CD4-positive, alpha-beta T cell treated with Interleukin-1 beta for 1 hour (primary cell): ENCODE measurements around the gene NUP214.
"Not testable (repeated sequence)": the region's sequence is repeated elsewhere in the genome, so short reads cannot be mapped to it uniquely, and the experiment has no call there.

Source experiments
- DNase-seq, 2 donors: peaks; one replicate each; pipeline ENCODE4 v3.0.0-alpha.2; 2020 to 2022

NUP214 gene

DNA sequence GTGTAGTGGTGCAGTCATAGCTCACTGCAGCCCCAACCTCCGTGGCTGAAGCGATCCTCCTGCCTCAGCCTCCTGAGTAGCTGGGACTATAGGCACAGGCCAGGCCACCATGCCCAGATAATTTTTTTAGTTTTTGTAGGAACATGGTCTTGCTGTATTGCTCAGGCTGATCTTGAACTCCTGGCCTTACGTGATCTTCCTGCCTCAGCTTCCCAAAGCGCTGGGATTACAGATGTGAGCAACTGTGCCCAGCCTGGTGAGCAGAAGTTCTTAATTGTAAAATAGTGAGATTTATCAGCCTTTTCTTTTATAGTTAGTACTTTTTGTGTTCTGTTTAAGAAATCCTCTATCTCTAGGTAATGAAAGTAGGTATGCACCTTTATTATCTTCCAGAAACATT is 42.5 kb downstream of the NUP214 start:
- DNase-seq, result no peak

DNA sequence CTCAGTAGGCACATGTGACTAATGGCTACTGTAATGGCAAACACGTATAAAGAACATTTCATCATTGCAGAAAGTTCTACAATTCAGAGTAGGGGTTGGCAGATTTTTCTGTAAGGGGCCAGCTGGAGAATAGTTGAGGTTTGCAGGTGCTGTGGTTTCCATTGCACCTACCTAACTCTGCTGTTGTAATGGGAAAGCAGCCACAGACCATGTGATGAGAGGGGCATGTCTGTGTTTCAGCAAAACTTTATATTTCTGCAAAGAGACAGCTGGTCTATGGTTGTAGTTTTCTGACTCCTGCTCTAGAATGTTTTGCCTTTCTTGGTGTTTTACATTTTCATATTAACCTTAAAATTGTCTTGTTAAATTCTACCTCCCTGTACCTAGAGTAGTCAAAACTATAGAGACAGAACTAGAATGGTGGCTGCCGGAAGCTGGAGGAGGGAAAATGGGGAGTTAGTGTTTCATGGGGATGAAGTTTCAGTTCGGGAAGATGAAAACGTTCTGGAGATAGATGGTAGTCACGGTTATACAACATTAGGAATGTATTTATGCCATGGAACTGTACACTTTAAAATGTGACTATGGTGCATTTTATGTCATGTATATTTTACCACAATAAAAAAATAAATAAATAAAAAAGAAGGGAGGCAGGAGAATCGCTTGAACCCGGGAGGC is 44.3 kb downstream of the NUP214 start:
- no peak for DNase-seq

GRCh38 chr9:131173995-131174394 is 48.6 kb downstream of the NUP214 start:
- DNase-seq, result no peak

- no peak for DNase-seq
Measured at GRCh38 chr9:131174681-131175239, 49.4 kb downstream of the NUP214 start.

GRCh38 chr9:131177898-131178297 is 52.5 kb downstream of the NUP214 start:
- DNase-seq, result no peak

DNA sequence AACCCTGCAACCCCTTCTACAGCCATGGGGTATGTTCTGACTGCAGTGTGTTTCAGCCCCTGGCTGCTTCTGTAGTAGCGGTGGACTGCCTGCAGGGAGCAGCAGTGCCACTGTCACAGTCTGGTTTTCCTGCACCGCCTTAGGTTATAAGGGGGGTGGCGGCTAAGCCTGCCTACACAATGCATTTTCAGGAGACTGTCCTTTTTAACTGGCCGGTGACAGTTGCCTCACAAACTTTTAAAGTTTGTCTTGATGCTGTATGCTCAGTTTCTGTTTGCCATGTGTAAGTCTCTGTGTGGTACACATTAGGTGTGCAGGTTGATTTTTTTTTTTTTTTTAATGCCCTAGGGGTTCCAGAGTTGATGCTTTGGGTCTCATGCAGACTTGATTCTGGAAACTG is 53.0 kb downstream of the NUP214 start:
- peak; percentile 77 to 81 for DNase-seq

- no peak for DNase-seq
Measured at GRCh38 chr9:131178926-131179325, 53.5 kb downstream of the NUP214 start.

DNA sequence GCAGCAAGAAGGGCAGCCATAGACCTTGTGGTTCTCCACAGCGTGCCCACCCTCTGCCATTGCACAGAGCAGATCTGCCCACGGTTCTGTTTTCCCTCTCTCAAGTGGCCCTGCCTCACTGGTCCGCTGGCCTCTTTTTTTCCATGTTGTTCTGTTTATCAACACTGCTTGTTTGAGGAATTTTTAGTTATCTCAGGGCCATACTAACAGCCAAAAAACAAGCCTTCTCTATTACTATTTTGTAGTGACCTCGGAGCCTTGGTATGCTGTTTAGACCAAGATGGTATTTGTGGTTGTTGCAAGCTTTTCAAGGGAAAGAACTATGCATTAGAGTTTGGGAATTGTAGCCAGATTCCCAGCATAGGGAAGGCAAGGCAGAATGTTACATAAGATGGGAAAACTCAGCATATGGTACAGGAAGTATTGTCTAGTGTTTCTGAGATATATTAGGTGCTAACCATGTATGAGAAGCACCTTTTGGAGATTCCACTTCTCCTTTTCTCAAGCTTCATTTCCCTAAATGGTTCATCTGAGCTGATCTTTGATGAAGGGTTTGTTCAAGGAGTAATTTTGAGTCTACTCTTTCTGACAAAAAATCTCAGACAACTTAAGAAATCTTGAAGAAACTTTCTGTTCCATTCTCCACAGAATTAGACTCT is 54.3 kb downstream of the NUP214 start:
- DNase-seq, result no peak

- DNase-seq, result no peak
Measured at GRCh38 chr9:131180454-131180853, 55.1 kb downstream of the NUP214 start.

GRCh38 chr9:131181091-131181681 is 55.8 kb downstream of the NUP214 start:
- DNase-seq, result peak in 1 of 2 donors; percentile 11

GRCh38 chr9:131185924-131186323 is 60.5 kb downstream of the NUP214 start:
- no peak for DNase-seq

- DNase-seq, result no peak
Measured at GRCh38 chr9:131186622-131187021, 61.2 kb downstream of the NUP214 start.

- no peak for DNase-seq
Measured at GRCh38 chr9:131187957-131188356, 62.6 kb downstream of the NUP214 start.

GRCh38 chr9:131188976-131189375 is 63.6 kb downstream of the NUP214 start:
- DNase-seq, result no peak

- no peak for DNase-seq
Measured at GRCh38 chr9:131190191-131190590, 64.8 kb downstream of the NUP214 start.

DNA sequence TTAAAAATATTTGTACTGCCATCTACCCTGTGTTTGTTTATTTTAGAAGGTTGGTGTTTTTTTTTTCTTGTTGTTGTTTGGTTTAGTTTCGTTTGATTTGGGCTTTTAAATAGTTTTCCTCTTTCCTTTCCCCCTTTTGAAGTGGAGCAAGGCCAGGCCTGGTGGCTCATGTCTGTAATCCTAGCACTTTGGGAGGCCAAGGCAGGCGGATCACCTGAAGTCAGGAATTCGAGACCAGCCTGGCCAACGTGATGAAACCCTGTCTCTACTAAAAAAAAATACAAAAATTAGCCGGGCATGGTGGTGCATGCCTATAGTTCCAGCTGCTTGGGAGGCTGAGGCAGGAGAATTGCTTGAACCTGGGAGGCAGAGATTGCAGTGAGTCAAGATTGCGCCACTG is 65.6 kb downstream of the NUP214 start:
- DNase-seq, result not testable (repeated sequence)

GRCh38 chr9:131191857-131192256 is 66.5 kb downstream of the NUP214 start:
- DNase-seq, result no peak

DNA sequence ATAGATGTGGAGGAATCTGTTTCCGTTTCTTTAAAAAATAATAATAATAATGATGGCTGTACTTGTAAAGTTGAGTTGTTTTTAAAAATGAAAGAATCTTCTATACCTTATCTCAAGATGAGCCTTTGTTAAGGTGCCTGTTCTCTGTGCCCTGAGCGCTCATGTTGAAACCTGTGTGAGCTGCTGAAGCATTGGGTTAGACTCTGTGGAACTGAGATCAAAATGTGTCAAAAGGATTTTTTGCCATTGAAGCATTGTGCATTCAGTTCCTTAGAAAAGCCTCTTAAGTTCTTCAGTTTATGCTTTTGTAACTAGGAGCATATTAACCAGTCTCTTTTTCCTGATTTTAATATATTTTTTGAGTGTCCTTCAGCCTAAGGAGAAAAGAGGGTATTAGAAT is 67.7 kb downstream of the NUP214 start:
- DNase-seq, result no peak

DNA sequence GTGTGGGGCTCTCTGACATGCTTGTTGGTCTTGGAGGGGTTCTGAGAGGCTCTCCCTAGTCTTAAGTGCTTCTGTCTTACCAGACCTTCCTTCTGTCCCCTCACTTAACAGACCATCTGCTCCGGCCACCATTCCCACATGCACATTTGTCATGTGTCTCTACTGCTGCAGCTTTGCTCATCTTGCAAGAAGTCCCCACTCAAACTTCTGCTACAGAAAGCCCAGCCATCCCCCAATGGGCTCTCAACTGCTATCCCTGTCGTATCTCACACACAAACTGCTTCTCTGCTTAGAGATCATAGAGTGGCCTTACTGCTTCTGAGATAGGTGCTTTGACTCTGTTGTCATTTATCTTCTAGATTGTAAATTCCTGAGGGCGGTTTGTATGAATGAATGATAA is 69.4 kb downstream of the NUP214 start:
- no peak for DNase-seq

DNA sequence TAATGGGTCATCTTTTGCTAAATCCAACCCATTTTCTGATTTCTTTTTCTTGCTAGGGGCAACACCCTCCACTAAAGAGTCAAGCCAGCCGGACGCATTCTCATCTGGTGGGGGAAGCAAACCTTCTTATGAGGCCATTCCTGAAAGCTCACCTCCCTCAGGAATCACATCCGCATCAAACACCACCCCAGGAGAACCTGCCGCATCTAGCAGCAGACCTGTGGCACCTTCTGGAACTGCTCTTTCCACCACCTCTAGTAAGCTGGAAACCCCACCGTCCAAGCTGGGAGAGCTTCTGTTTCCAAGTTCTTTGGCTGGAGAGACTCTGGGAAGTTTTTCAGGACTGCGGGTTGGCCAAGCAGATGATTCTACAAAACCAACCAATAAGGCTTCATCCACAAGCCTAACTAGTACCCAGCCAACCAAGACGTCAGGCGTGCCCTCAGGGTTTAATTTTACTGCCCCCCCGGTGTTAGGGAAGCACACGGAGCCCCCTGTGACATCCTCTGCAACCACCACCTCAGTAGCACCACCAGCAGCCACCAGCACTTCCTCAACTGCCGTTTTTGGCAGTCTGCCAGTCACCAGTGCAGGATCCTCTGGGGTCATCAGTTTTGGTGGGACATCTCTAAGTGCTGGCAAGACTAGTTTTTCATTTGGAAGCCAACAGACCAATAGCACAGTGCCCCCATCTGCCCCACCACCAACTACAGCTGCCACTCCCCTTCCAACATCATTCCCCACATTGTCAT is 72.0 kb downstream of the NUP214 start:
- DNase-seq, result no peak

GRCh38 chr9:131198041-131198715 is 72.8 kb downstream of the NUP214 start:
- DNase-seq, result no peak

GRCh38 chr9:131201856-131202255 is 76.5 kb downstream of the NUP214 start:
- DNase-seq, result no peak
